GM12878 (cell line): ENCODE results near the gene COQ2. TPM values are rescaled to one million over a fixed set of nuclear protein-coding genes. Genes with fewer than 3 reads are reported as not detected.

Experiments used
- ATAC-seq: fragments of 200-7000 bp; cut with Tn5 transposase; 3 replicates; pipeline ENCODE4 v1.9.1; 2020; ENCODE audit warnings: mild to moderate bottlenecking, moderate library complexity
- BruUV-seq: library from RNA; stranded (reverse); fragments of 400-500 nt; replicated peaks from 2 replicates; lab custom pipeline; 2021; lab: Mats Ljungman, UMichigan
- CTCF ChIA-PET: fragments of 300-600 bp; sonication (Branson Sonifier 250); formaldehyde crosslinking; extraction: SDS; loops from one replicate; lab custom pipeline; 2021; ENCODE audit warnings: inconsistent platforms; lab: Yijun Ruan, JAX
- POLR2A ChIA-PET: fragments of 350-600 bp; formaldehyde crosslinking; extraction: SDS; loops from one replicate; lab custom pipeline; 2021; ENCODE audit warnings: inconsistent platforms; lab: Charles Lee
- RAD21 ChIA-PET: fragments of 300-600 bp; sonication (Branson Sonifier 250); formaldehyde crosslinking; loops from one replicate; lab custom pipeline; 2023; ENCODE audit warnings: antibody characterized with exemption; ENCODE audit not compliant: unreplicated experiment; lab: Charles Lee
- SMC1A ChIA-PET: fragments of 300-600 bp; sonication (Branson Sonifier 250); formaldehyde crosslinking; loops from one replicate; lab custom pipeline; 2023; ENCODE audit not compliant: unreplicated experiment, uncharacterized antibody; lab: Charles Lee
- DNase-seq: peaks from one replicate; pipeline ENCODE4 v3.0.0-alpha.2; 2011; ENCODE audit warnings: low read depth, low spot score
- FAIRE-seq: peaks from 3 replicates; lab custom pipeline; 2011; peaks lifted over from hg19 to GRCh38; lab: Jason Lieb, UNC
- H2AFZ ChIP-seq: 2 replicates; pipeline ENCODE4 v1.6.0; 2011; ENCODE audit warnings: low read depth, low read length, control low read depth; ENCODE audit not compliant: control insufficient read depth
- H3K27ac ChIP-seq: 2 replicates; pipeline ENCODE4 v1.5.1; 2011; ENCODE audit warnings: control low read depth; ENCODE audit not compliant: control insufficient read depth, insufficient read depth
- H3K27me3 ChIP-seq, 2 experiments: replicated peaks in 1 of 2; 2 replicates each; pipeline versions ENCODE4 v1.6.0 to v1.6.1; 2011; ENCODE audit warnings: low read length in 1 of 2; ENCODE audit not compliant: control insufficient read depth in 2 of 2, insufficient read depth in 2 of 2
- H3K36me3 ChIP-seq, 2 experiments: 2 replicates each; pipeline ENCODE4 v1.5.1; 2011; ENCODE audit warnings: low read length in 1 of 2; ENCODE audit not compliant: control insufficient read depth in 2 of 2, insufficient read depth in 2 of 2
- H3K4me1 ChIP-seq: 2 replicates; pipeline ENCODE4 v1.6.1; 2011; ENCODE audit warnings: mild to moderate bottlenecking, low read length, moderate library complexity, mixed read lengths; ENCODE audit not compliant: control insufficient read depth, insufficient read depth
- H3K4me2 ChIP-seq: 2 replicates; pipeline ENCODE4 v1.6.0; 2011; ENCODE audit warnings: control low read depth; ENCODE audit not compliant: control insufficient read depth, insufficient read depth
- H3K4me3 ChIP-seq: fragments of 200-600 bp; sonication (generic); 2 replicates; pipeline ENCODE4 v1.5.1; 2016
- H3K79me2 ChIP-seq: 2 replicates; pipeline ENCODE4 v1.6.0; 2011; ENCODE audit warnings: low read length; ENCODE audit not compliant: control insufficient read depth, insufficient read depth
- H3K9ac ChIP-seq: 2 replicates; pipeline ENCODE4 v1.8.0; 2011; ENCODE audit warnings: low read length, control low read depth, mixed read lengths; ENCODE audit not compliant: control insufficient read depth, insufficient read depth
- H3K9me3 ChIP-seq: replicated peaks from 3 replicates; pipeline ENCODE4 v1.5.1; 2011; ENCODE audit warnings: mild to moderate bottlenecking, low read length; ENCODE audit not compliant: control insufficient read depth, insufficient read depth
- H4K20me1 ChIP-seq: 2 replicates; pipeline ENCODE4 v1.6.0; 2011; ENCODE audit not compliant: control insufficient read depth, insufficient read depth
- NBN ChIP-seq: fragments of 450-650 bp; IDR thresholded peaks from 2 replicates; pipeline ENCODE4 v1.6.1; 2016
- PAX5 ChIP-seq: IDR thresholded peaks from 2 replicates; pipeline ENCODE4 v1.6.1; 2011; ENCODE audit warnings: low read depth, low read length, borderline replicate concordance
- YY1 ChIP-seq: IDR thresholded peaks from 2 replicates; pipeline ENCODE4 v1.6.1; 2011; ENCODE audit warnings: low read depth, mild to moderate bottlenecking, low read length
- WGBS: methylation state at CpG from one replicate; pipeline ENCODE4 v1.1.6; 2016; ENCODE audit warnings: low lambda C conversion rate; ENCODE audit not compliant: insufficient replicate concordance, insufficient coverage; ENCODE audit errors: missing lambda C conversion rate; 5-methylcytosine and 5-hydroxymethylcytosine counted together
- in situ Hi-C: fragments of 300-500 bp; cut with MboI; formaldehyde crosslinking; loops from 9 replicates; pipeline ENCODE4 v1.14.3; 2018; ENCODE audit warnings: mixed read lengths
- intact Hi-C: fragments of 100-400 bp; cut with micrococcal nuclease; formaldehyde crosslinking; loops from one replicate; pipeline ENCODE4 v1.14.2; 2022; ENCODE audit not compliant: unreplicated experiment
- polyA plus RNA-seq, 11 experiments: library from polyadenylated mRNA; depleted of rRNA in 4 of 11; unstranded in 6 of 11; stranded (reverse) in 5 of 11; fragments of >200 nt; fragmentation: Nextera tagmentation in 4 of 11; fragmentation: Illumina TruSeq in 1 of 11; extraction: Ambion mirVana in 4 of 11; extraction: Trizol in 1 of 11; gene quantifications; 1 replicate in 1 of 11; 2 replicates in 10 of 11; pipeline versions ENCODE4 v1.2.1 to v1.2.3, GENCODE V29; 2011 to 2016; ENCODE audit warnings: inconsistent platforms in 2 of 11, missing spikeins in 2 of 11, low read depth in 1 of 11
- total RNA-seq, 4 experiments: library from RNA; depleted of rRNA in 3 of 4; stranded (reverse); fragments of >200 nt in 3 of 4; fragmentation: Illumina TruSeq in 1 of 4; extraction: Trizol in 1 of 4; gene quantifications; 2 replicates each; pipeline versions ENCODE4 v1.2.1 to v1.2.3, GENCODE V29; 2013 to 2021
- TF ChIP-seq, protein P1 (sequence below): fragments of 450-650 bp; IDR thresholded peaks from 2 replicates; pipeline ENCODE4 v1.6.1; 2017; ENCODE audit warnings: mild to moderate bottlenecking, low read depth, inconsistent platforms; ENCODE audit not compliant: poor library complexity, severe bottlenecking

COQ2 gene
- total and polyA plus RNA-seq, 10 of the 15 experiments (the other 5 are each of a cell fraction or from before 2014, with no cell fraction given): 5.0 to 46.7 (median 19.1) TPM

DNA sequence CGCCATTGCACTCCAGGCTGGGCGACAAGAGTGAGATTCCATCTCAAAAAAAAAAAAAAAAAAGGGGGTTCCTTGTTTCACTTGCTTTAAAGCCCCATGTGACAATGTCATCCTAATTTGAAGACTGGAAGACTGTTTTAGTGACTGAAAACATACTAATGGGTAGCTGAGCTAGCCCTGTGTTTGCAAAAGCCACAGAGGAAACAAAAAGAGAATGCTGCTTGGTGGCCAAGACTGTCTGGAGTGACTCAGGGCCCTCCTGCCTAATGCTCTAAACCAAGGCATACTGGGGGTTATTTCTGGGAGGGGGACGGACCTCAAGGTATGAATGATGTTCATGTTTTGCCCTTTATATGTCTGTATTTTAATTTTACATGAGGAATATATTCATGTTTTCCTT lies 34.1 kb upstream of the COQ2 start:
- in situ Hi-C loops: no loop called here
- POLR2A ChIA-PET: no interaction called here
- H3K27me3 ChIP-seq: no peaks in the 10 kb centered on the region
- no peak for TF ChIP-seq YY1
- TF ChIP-seq, all 136 proteins: peak for 0
- no TSS peak for BruUV-seq
- WGBS: 63% methylated on average over 3 of the region's 3 CpGs
- ATAC-seq (no peak), FAIRE-seq (no peak), DNase-seq (no peak)
- CTCF ChIA-PET: no interaction called here
- no peaks in the 10 kb centered on the region for H3K4me1 ChIP-seq
- H4K20me1 ChIP-seq: no peaks in the 10 kb centered on the region
- H3K4me2 ChIP-seq: no peak overlapping the region
- SMC1A ChIA-PET: interaction anchor here (0.5 kb wide), 1 partner anchor 1841 kb away, joined by 3 read pairs; no protein-coding TSS in a partner anchor
- no peak overlapping the region for H3K4me3 ChIP-seq
- H2AFZ ChIP-seq: no peak overlapping the region
- no peak overlapping the region for H3K9ac ChIP-seq
- no peaks in the 10 kb centered on the region for H3K9me3 ChIP-seq
- H3K27ac ChIP-seq: no peak overlapping the region
- RAD21 ChIA-PET: no interaction called here
- H3K36me3 ChIP-seq: no peaks in the 10 kb centered on the region
- H3K79me2 ChIP-seq: no peaks in the 10 kb centered on the region
- intact Hi-C loops: no loop called here

GRCh38 chr4:83317671-83318070 lies 33.1 kb upstream of the COQ2 start:
- Histone ChIP-seq H3K27ac (no peak overlapping the region), H3K27me3 (no peaks in the 10 kb centered on the region), H4K20me1 (no peaks in the 10 kb centered on the region), H2AFZ (no peak overlapping the region), H3K4me1 (no peaks in the 10 kb centered on the region), H3K4me3 (no peak overlapping the region), H3K4me2 (no peak overlapping the region), H3K79me2 (no peaks in the 10 kb centered on the region), H3K9me3 (no peaks in the 10 kb centered on the region), H3K9ac (no peak overlapping the region), H3K36me3 (no peaks in the 10 kb centered on the region)
- ChIA-PET SMC1A (no interaction called here), POLR2A (no interaction called here), CTCF (no interaction called here), RAD21 (no interaction called here)
- TF ChIP-seq, protein P1, sequence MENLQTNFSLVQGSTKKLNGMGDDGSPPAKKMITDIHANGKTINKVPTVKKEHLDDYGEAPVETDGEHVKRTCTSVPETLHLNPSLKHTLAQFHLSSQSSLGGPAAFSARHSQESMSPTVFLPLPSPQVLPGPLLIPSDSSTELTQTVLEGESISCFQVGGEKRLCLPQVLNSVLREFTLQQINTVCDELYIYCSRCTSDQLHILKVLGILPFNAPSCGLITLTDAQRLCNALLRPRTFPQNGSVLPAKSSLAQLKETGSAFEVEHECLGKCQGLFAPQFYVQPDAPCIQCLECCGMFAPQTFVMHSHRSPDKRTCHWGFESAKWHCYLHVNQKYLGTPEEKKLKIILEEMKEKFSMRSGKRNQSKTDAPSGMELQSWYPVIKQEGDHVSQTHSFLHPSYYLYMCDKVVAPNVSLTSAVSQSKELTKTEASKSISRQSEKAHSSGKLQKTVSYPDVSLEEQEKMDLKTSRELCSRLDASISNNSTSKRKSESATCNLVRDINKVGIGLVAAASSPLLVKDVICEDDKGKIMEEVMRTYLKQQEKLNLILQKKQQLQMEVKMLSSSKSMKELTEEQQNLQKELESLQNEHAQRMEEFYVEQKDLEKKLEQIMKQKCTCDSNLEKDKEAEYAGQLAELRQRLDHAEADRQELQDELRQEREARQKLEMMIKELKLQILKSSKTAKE: no peak
- TF ChIP-seq NBN: no peak
- no peak for TF ChIP-seq PAX5
- WGBS: 51% methylated on average over 4 of the region's 4 CpGs
- no peak for ATAC-seq
- no TSS peak for BruUV-seq
- in situ Hi-C loops: no loop called here
- intact Hi-C loops: no loop called here
- no peak for DNase-seq
- FAIRE-seq: no peak
